Esophagus muscularis mucosa (tissue), 4 donors: Measurements from ENCODE around the gene TMEM80. TPM values are rescaled to one million over a fixed set of nuclear protein-coding genes. Genes with fewer than 3 reads are reported as not detected.
A peak's percentile ranks its signal among the peaks of the same experiment; 100 is the strongest.

Experiments
- DNase-seq: peaks from one replicate; pipeline ENCODE4 v3.0.0-alpha.2; 2017; ENCODE audit errors: extremely low spot score
- H3K27ac ChIP-seq, 4 donors: fragments of 200-600 bp; sonication (generic); replicated peaks in 1 of 4; 1 replicate in 3 of 4; 2 replicates in 1 of 4; pipeline ENCODE4 v1.5.1; 2016 to 2019; ENCODE audit warnings: mild to moderate bottlenecking in 1 of 4
- H3K27me3 ChIP-seq, 4 donors: fragments of 200-600 bp; sonication (generic); one replicate each; pipeline versions ENCODE4 v1.5.1 to v1.6.0; 2016 to 2019
- H3K36me3 ChIP-seq, 4 donors: fragments of 200-600 bp; sonication (generic); one replicate each; pipeline ENCODE4 v1.5.1; 2016 to 2019
- H3K4me1 ChIP-seq, 4 donors: fragments of 200-600 bp; sonication (generic); one replicate each; pipeline ENCODE4 v1.5.1; 2016 to 2019
- H3K4me3 ChIP-seq, 4 donors: fragments of 200-600 bp; sonication (generic); 1 replicate in 2 of 4; 2 replicates in 2 of 4; pipeline ENCODE4 v1.5.1; 2016 to 2019; ENCODE audit warnings: mild to moderate bottlenecking in 4 of 4, moderate library complexity in 1 of 4
- H3K9me3 ChIP-seq, 4 donors: fragments of 200-600 bp; sonication (generic); 1 replicate in 3 of 4; 2 replicates in 1 of 4; pipeline ENCODE4 v1.5.1; 2016 to 2019
- CTCF ChIP-seq, 3 experiments: fragments of 200-600 bp in 2 of 3; fragments of 450-650 bp in 1 of 3; sonication (generic) in 2 of 3; IDR thresholded peaks; one replicate each; pipeline ENCODE4 v1.5.1; 2017 to 2019; ENCODE audit warnings: antibody characterized with exemption in 3 of 3, mild to moderate bottlenecking in 2 of 3, moderate library complexity in 1 of 3
- EP300 ChIP-seq: sonication (generic); formaldehyde crosslinking; IDR thresholded peaks from one replicate; pipeline ENCODE4 v1.6.1; 2017; ENCODE audit warnings: antibody characterized with exemption
- POLR2A ChIP-seq: fragments of 450-650 bp; IDR thresholded peaks from one replicate; pipeline ENCODE4 v1.6.1; 2017; ENCODE audit warnings: antibody characterized with exemption, moderate library complexity, mild to moderate bottlenecking, low read depth
- POLR2AphosphoS5 ChIP-seq, 2 donors: sonication (generic); formaldehyde crosslinking; IDR thresholded peaks; one replicate each; pipeline ENCODE4 v1.6.1; 2017; ENCODE audit warnings: antibody characterized with exemption in 2 of 2
- WGBS: methylation state at CpG from one replicate; pipeline ENCODE4 v1.1.5; 2018; 5-methylcytosine and 5-hydroxymethylcytosine counted together
- intact Hi-C: fragments of 100-400 bp; cut with DNase I; formaldehyde crosslinking; loops from one replicate; pipeline ENCODE4 v1.15.1; 2023
- total RNA-seq, 4 donors: library from RNA; depleted of rRNA; stranded (reverse); fragments of >200 nt; gene quantifications; one replicate each; pipeline versions ENCODE4 v1.1.0 to v1.2.1, GENCODE V29; 2016

TMEM80 gene
- total RNA-seq, 4 donors from 2014 or later: 27.4 to 55.2 (median 39.6) TPM

GRCh38 chr11:723120-723883 is 27.7 kb downstream of the TMEM80 start:
- no peak for DNase-seq
- 60% methylated on average over 3 of the region's 8 CpGs for WGBS
- Histone ChIP-seq H3K4me1 (peaks cover 31 to 59% (median 53%) of the 10 kb centered on the region in 4 donors), H3K36me3 (no peaks in the 10 kb centered on the region), H3K27ac (no peak overlapping the region), H3K9me3 (no peaks in the 10 kb centered on the region), H3K27me3 (peaks cover 10 to 89% (median 51%) of the 10 kb centered on the region in 4 donors), H3K4me3 (no peak overlapping the region)
- no peak for TF ChIP-seq POLR2AphosphoS5 (IDR thresholded peaks at IDR 0.05)
- TF ChIP-seq CTCF (IDR thresholded peaks at IDR 0.05): peak; percentile 57 to 68 (median 66)
- intact Hi-C loops: no loop called here

- Histone ChIP-seq H3K27me3 (peaks cover 10 to 96% (median 51%) of the 10 kb centered on the region in 4 donors), H3K27ac (no peak overlapping the region), H3K4me1 (peaks cover 33 to 68% (median 62%) of the 10 kb centered on the region in 4 donors), H3K36me3 (no peaks in the 10 kb centered on the region), H3K4me3 (no peak overlapping the region), H3K9me3 (no peaks in the 10 kb centered on the region)
- 63% methylated on average over 15 of the region's 19 CpGs for WGBS
- no peak for DNase-seq
- intact Hi-C loops: no loop called here
- TF ChIP-seq EP300: no peak
These were observed 28.6 kb downstream of the TMEM80 start for GRCh38 chr11:724049-724777.

GRCh38 chr11:724778-725386 is 29.3 kb downstream of the TMEM80 start:
- H3K27me3 ChIP-seq: peaks cover 10 to 95% (median 51%) of the 10 kb centered on the region in 4 donors
- H3K36me3 ChIP-seq: no peaks in the 10 kb centered on the region
- no peaks in the 10 kb centered on the region for H3K9me3 ChIP-seq
- H3K27ac ChIP-seq: no peak overlapping the region
- no peak for TF ChIP-seq POLR2A
- no peak for TF ChIP-seq POLR2AphosphoS5 (IDR thresholded peaks at IDR 0.05)
- TF ChIP-seq CTCF (IDR thresholded peaks at IDR 0.05): no peak
- no peak for TF ChIP-seq EP300
- 74% methylated on average over 15 of the region's 18 CpGs for WGBS
- no peak overlapping the region for H3K4me3 ChIP-seq
- peaks cover 33 to 70% (median 63%) of the 10 kb centered on the region in 4 donors for H3K4me1 ChIP-seq
- intact Hi-C loops: no loop called here
- no peak for DNase-seq

GRCh38 chr11:725624-726202 is 30.1 kb downstream of the TMEM80 start:
- H3K27ac ChIP-seq: no peak overlapping the region
- peak overlapping the region; percentile 40 to 52 (median 43) for H3K4me3 ChIP-seq
- intact Hi-C loops: no loop called here
- peaks cover 10 to 86% (median 45%) of the 10 kb centered on the region in 4 donors for H3K27me3 ChIP-seq
- H3K4me1 ChIP-seq: peaks cover 31 to 65% (median 56%) of the 10 kb centered on the region in 4 donors
- WGBS: 12% methylated on average over 6 of the region's 53 CpGs
- H3K36me3 ChIP-seq: no peaks in the 10 kb centered on the region
- H3K9me3 ChIP-seq: no peaks in the 10 kb centered on the region
- DNase-seq: no peak
- no peak for TF ChIP-seq CTCF (IDR thresholded peaks at IDR 0.05)
- TF ChIP-seq POLR2AphosphoS5 (IDR thresholded peaks at IDR 0.05): no peak
- TF ChIP-seq POLR2A: no peak
- no peak for TF ChIP-seq EP300
